Measurements from ENCODE around the gene CIBAR2. TPM values are rescaled to one million over a fixed set of nuclear protein-coding genes. Genes with fewer than 3 reads are reported as not detected.

CIBAR2 gene
- total and polyA plus RNA-seq, 7 donors, result not detected

DNA sequence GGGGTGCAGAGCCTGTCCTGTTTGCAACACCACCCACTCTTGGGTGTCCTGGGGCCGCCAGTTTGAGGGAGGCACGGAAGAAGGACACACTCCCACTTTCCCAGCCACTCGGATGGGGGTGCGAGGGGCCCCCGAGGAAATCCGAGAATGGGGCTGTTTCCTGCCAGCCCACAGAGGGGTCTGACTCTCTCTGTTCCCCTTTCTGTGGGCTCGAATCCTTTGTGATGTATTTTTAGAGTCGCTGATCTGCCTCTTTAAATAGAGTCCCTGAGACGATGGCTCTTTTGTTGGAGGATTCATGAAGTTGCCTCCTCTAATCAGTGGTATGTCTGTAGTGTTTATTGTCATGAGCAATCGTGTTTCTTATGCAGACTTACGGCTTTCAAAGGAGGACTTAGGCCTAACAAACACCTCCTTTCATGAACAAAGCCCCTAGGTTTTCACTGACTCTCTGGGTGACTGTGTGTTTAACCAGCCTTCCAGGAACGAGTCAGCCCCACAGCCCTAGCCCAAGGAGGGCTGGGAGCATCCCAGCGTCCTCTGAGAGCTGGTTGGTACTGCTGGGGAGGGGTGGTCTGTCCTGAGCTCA, 29.1 kb downstream of the CIBAR2 start:
- TF ChIP-seq, protein P1, sequence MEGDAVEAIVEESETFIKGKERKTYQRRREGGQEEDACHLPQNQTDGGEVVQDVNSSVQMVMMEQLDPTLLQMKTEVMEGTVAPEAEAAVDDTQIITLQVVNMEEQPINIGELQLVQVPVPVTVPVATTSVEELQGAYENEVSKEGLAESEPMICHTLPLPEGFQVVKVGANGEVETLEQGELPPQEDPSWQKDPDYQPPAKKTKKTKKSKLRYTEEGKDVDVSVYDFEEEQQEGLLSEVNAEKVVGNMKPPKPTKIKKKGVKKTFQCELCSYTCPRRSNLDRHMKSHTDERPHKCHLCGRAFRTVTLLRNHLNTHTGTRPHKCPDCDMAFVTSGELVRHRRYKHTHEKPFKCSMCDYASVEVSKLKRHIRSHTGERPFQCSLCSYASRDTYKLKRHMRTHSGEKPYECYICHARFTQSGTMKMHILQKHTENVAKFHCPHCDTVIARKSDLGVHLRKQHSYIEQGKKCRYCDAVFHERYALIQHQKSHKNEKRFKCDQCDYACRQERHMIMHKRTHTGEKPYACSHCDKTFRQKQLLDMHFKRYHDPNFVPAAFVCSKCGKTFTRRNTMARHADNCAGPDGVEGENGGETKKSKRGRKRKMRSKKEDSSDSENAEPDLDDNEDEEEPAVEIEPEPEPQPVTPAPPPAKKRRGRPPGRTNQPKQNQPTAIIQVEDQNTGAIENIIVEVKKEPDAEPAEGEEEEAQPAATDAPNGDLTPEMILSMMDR (IDR thresholded peaks at IDR 0.05), result no peak
- TF ChIP-seq EP300 (IDR thresholded peaks at IDR 0.05) (no peak), POLR2AphosphoS5 (IDR thresholded peaks at IDR 0.05) (no peak), POLR2A (IDR thresholded peaks at IDR 0.05) (no peak)
- DNase-seq, result no peak
- intact Hi-C loops (cut with DNase I), result no loop called here
- Histone ChIP-seq H3K36me3 (peaks cover 0 to 58% (median 20%) of the 10 kb centered on the region in 4 donors), H3K27me3 (no peaks in the 10 kb centered on the region), H3K4me1 (peaks cover 0 to 8% (median 6%) of the 10 kb centered on the region in 4 donors), H3K9me3 (no peaks in the 10 kb centered on the region), H3K27ac (no peak overlapping the region), H3K4me3 (no peak overlapping the region)
- 53 to 78% methylated on average over 13 of the region's 13 CpGs for WGBS, 2 donors

DNA sequence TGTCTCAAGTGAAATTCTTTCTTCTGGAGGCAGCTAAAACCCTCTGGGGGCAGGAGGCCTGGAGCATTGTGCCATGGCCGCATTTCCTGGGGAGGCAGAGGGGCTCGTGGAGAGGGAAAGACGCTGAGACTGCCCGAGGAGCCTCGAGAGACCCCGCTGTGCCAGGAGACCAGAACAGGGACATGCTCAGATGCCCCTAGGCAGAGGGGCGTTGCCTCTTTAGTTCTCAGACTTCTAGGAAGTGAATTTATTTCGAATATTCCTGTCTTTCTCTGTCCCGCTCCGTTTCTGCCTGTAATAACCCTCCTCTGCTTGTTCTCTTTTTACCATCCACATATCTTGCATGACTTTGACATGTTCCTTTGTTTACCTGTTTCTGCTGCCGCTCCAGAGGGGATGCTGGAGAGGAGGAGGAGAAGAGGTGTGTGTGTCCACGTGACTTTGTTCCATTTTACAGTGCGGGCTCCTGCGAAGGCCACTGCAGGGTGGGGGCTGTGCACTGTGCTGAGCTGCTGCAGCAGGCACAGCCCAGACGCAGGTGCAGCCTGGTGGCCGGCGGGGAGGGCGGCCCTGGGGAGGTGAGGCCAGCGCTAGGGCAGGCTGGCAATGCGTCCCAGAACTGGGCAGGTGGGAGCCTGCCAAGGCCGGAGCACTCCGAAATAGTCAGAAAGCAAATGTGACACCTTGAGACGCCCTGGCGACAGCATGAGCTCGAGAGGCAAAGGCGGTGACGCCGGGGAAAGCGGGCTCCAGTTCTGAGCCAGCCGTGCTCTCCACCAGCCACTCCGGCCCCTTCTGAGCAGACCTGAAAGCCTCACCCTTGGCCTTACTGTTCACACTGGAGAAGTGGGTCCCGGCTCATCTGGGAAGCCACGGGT, 29.9 kb downstream of the CIBAR2 start:
- TF ChIP-seq, protein P1 (IDR thresholded peaks at IDR 0.05), result no peak
- TF ChIP-seq EP300 (IDR thresholded peaks at IDR 0.05) (no peak), POLR2A (IDR thresholded peaks at IDR 0.05) (no peak), POLR2AphosphoS5 (IDR thresholded peaks at IDR 0.05) (no peak)
- Histone ChIP-seq H3K9me3 (no peaks in the 10 kb centered on the region), H3K4me3 (no peak overlapping the region), H3K4me1 (peaks cover 0 to 8% (median 6%) of the 10 kb centered on the region in 4 donors), H3K36me3 (peaks cover 0 to 58% (median 23%) of the 10 kb centered on the region in 4 donors), H3K27me3 (no peaks in the 10 kb centered on the region), H3K27ac (no peak overlapping the region)
- 58 to 70% methylated on average over 33 of the region's 33 CpGs for WGBS, 2 donors
- intact Hi-C loops (cut with DNase I), result loop anchor here (1.0 kb wide), 1 partner anchor 9 kb away; no protein-coding TSS in a partner anchor
- no peak for DNase-seq

DNA sequence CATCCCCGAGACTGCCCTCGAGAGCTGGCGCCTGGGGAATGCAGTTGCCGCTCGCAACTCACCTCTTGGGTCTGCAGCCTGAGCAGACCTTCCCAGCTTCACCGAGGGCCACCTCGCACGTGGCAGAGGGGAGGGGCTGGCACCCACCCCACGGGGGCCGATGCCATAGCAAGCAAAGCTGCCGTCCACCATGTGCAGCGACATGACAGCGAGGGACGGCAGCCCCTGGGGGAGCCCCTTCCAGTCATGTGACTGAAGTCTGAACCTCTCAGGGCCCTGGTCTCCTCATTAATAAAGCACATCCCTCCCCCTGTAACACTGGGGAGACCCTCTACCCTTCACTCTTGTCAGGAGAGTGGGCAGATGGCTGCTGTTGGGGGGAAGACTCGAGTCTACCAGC, 30.5 kb downstream of the CIBAR2 start:
- Histone ChIP-seq H3K36me3 (peaks cover 0 to 61% (median 26%) of the 10 kb centered on the region in 4 donors), H3K27ac (no peak overlapping the region), H3K4me1 (peaks cover 0 to 8% (median 5%) of the 10 kb centered on the region in 4 donors), H3K9me3 (no peaks in the 10 kb centered on the region), H3K27me3 (no peaks in the 10 kb centered on the region), H3K4me3 (no peak overlapping the region)
- intact Hi-C loops (cut with DNase I), result loop anchor here (1.0 kb wide), 1 partner anchor 8 kb away; no protein-coding TSS in a partner anchor
- DNase-seq, result no peak
- TF ChIP-seq POLR2A (IDR thresholded peaks at IDR 0.05) (no peak), POLR2AphosphoS5 (IDR thresholded peaks at IDR 0.05) (no peak), EP300 (IDR thresholded peaks at IDR 0.05) (no peak)
- TF ChIP-seq, protein P1 (IDR thresholded peaks at IDR 0.05), result no peak
- WGBS, 2 donors, result 92% methylated on average over 15 of the region's 15 CpGs

DNA sequence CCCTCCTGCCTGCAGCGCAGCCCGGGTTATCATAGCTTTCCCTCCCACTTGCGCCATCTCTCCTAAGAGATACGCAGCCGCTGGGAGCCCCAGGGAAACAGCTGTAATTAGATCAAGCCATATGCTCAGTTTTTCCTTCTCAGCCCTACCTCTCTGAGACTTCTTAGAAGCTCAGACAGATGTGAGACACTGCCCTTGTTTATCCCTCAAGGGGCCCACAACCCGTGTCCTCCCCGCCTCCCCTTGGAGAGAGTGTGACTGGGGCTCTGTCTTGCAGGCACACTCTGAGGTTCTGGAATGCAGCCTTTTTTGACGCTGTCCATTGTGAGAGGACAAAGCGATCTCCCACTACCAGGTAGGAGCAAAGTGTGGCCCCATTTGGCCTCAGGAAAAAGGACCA, 31.2 kb downstream of the CIBAR2 start:
- DNase-seq, result no peak
- intact Hi-C loops (cut with DNase I), result no loop called here
- Histone ChIP-seq H3K27ac (no peak overlapping the region), H3K4me3 (no peak overlapping the region), H3K4me1 (peaks cover 0 to under 1% (median 0%) of the 10 kb centered on the region in 4 donors), H3K36me3 (peaks cover 0 to 68% (median 28%) of the 10 kb centered on the region in 4 donors), H3K9me3 (no peaks in the 10 kb centered on the region), H3K27me3 (no peaks in the 10 kb centered on the region)
- no peak for TF ChIP-seq EP300 (IDR thresholded peaks at IDR 0.05)
- TF ChIP-seq, protein P1 (IDR thresholded peaks at IDR 0.05), result no peak
- TF ChIP-seq POLR2AphosphoS5 (IDR thresholded peaks at IDR 0.05), result no peak
- TF ChIP-seq POLR2A (IDR thresholded peaks at IDR 0.05), result no peak
- 86 to 93% methylated on average over 9 of the region's 9 CpGs for WGBS, 2 donors

Data from sigmoid colon (tissue), 7 donors.